NB4 (cell line): ENCODE measurements around the gene PTPN5.
A peak's percentile ranks its signal among the peaks of the same experiment; 100 is the strongest.

ENCODE experiments used
- DNase-seq: peaks from one replicate; pipeline ENCODE4 v3.0.0; 2010; ENCODE audit warnings: low read depth
- H3K4me3 ChIP-seq: one replicate; pipeline ENCODE4 v1.5.1; 2011; ENCODE audit warnings: mild to moderate bottlenecking, low read depth, low read length, moderate library complexity
- MYC ChIP-seq: IDR thresholded peaks from 2 replicates; pipeline ENCODE4 v1.6.1; 2011; ENCODE audit warnings: low read depth, low read length
- POLR2A ChIP-seq: IDR thresholded peaks from 2 replicates; pipeline ENCODE4 v1.6.1; 2011; ENCODE audit warnings: mild to moderate bottlenecking; ENCODE audit not compliant: insufficient read length; ENCODE audit errors: extremely low read depth
- TF ChIP-seq, protein P1 (sequence below): IDR thresholded peaks from one replicate; pipeline ENCODE4 v1.5.1; 2012; ENCODE audit warnings: low read depth, low read length
- TF ChIP-seq, protein P2 (sequence below): IDR thresholded peaks from 2 replicates; pipeline ENCODE4 v1.6.1; 2011; ENCODE audit warnings: low read depth, low read length

Gene PTPN5

DNA sequence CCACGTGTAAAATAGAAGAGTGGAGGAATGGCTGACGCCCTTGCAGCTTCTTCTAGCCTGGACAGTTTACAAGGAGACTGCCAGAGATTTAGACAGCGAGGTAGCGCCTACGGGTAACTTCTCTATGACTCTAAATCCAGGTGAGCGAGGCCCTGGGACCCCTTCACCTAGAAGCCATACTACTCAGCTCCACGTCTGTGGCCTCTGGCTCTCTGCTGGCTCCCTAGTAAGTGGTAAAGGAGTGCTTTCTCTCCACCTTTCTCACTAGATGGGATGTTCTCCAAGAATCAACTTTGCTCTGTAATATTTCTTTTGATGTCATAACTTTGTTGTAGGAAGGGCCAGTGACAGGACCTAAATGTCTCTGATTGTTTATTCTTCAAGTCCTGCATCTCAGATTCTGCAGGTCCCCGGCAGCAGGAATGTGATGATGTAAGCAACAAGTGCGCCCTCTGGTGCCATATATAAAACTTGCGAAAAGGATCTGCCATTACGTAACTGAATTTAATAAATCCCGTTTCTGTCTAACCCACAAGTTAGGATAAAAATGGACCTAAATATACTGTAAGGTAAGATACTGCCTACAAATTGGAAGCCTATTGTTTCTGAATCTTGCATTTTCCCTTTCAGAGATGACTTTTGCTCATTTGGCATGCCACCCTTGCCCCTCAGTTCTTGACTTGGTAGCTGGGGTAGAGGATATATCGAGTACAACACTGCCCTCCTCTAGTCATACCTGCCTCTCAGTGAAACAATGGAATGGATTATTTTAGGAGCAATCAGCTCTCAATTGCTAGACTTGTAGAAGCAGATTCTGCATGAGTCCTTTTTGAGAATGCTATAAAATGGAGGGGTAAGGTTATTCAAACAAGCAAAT is 11.0 kb upstream of the PTPN5 start:
- TF ChIP-seq, protein P1, sequence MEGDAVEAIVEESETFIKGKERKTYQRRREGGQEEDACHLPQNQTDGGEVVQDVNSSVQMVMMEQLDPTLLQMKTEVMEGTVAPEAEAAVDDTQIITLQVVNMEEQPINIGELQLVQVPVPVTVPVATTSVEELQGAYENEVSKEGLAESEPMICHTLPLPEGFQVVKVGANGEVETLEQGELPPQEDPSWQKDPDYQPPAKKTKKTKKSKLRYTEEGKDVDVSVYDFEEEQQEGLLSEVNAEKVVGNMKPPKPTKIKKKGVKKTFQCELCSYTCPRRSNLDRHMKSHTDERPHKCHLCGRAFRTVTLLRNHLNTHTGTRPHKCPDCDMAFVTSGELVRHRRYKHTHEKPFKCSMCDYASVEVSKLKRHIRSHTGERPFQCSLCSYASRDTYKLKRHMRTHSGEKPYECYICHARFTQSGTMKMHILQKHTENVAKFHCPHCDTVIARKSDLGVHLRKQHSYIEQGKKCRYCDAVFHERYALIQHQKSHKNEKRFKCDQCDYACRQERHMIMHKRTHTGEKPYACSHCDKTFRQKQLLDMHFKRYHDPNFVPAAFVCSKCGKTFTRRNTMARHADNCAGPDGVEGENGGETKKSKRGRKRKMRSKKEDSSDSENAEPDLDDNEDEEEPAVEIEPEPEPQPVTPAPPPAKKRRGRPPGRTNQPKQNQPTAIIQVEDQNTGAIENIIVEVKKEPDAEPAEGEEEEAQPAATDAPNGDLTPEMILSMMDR: peak; percentile 48
- no peak for TF ChIP-seq POLR2A
- TF ChIP-seq, protein P2, sequence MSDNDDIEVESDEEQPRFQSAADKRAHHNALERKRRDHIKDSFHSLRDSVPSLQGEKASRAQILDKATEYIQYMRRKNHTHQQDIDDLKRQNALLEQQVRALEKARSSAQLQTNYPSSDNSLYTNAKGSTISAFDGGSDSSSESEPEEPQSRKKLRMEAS: no peak
- DNase-seq: peak; percentile 69
- H3K4me3 ChIP-seq: no peak overlapping the region

DNA sequence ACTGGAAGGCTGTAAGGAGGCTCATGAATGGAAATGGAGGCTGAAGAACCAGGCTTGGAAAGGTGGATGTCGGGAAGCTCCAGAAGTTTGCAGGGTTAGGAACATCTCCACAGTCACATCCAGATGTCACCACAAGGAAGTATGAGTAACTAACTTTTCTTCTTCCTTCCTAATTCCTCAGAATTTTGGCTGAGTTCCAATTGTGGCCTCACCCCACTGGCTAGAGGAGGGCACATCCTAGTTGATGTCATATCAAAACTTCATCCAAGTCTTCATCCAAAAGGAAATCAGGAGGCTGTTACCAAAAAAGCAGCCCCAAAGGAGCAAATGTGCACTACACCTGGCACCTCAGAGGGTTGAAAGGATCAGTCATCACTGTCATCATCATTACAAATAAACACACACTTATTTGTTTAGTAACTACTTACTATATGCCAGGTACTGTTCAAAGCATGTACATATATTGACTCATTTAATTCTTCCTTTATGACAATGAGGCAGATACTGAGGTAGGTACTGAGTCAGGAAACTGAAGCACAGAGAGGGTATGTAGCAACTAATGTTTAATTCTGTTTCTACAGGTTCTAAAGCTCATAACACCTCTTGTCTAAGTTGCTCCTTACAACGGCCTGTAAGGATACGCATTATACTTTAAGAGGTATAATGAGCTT is 7.3 kb upstream of the PTPN5 start:
- DNase-seq: no peak
- no peak for TF ChIP-seq POLR2A
- TF ChIP-seq, protein P2: no peak
- TF ChIP-seq, protein P1: no peak
- no peak for TF ChIP-seq MYC
- no peak overlapping the region for H3K4me3 ChIP-seq

DNA sequence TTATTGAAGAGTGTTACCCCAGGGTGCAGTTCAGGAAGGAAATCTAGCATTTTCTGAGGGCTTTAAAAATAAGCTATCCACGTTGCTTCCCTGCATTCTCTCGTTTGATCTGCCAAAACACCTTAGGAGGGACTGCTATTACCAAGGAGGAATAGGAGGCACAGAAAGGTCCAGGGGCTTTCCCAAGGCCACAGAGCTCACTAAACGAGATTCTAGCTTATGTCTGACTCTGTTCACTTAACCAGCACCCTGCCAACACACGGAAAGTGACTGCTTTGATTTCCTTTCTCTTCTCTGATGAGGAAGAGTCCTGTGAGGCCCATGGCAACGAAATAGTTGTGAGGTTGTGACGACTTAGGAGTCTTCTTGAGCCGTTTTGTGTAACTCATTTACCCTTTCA is 3.4 kb upstream of the PTPN5 start:
- no peak overlapping the region for H3K4me3 ChIP-seq
- no peak for DNase-seq
- TF ChIP-seq, protein P1: no peak
- TF ChIP-seq, protein P2: no peak
- TF ChIP-seq POLR2A (no peak), MYC (no peak)

DNA sequence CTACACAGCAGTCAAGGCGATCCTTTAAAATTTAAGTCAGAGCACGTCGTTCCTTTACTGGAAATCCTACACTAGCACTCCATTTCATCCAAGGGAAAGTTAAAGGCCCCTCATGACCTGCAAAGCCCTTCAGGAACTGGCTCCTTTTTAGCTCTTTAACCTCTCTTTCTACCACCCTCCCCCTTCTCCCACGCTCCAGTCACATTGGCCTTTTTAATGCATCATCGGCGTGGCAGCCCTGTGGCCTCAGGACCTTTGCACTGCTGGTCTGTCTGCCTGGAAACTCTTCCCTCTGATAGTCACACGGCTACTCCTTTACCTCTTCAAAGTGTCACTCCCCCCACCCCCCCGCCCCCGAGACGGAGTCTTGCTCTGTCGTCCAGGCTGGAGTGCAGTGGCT is 1.2 kb upstream of the PTPN5 start:
- TF ChIP-seq, protein P1: no peak
- TF ChIP-seq MYC (no peak), POLR2A (no peak)
- TF ChIP-seq, protein P2: no peak
- no peak for DNase-seq
- H3K4me3 ChIP-seq: no peak overlapping the region

DNA sequence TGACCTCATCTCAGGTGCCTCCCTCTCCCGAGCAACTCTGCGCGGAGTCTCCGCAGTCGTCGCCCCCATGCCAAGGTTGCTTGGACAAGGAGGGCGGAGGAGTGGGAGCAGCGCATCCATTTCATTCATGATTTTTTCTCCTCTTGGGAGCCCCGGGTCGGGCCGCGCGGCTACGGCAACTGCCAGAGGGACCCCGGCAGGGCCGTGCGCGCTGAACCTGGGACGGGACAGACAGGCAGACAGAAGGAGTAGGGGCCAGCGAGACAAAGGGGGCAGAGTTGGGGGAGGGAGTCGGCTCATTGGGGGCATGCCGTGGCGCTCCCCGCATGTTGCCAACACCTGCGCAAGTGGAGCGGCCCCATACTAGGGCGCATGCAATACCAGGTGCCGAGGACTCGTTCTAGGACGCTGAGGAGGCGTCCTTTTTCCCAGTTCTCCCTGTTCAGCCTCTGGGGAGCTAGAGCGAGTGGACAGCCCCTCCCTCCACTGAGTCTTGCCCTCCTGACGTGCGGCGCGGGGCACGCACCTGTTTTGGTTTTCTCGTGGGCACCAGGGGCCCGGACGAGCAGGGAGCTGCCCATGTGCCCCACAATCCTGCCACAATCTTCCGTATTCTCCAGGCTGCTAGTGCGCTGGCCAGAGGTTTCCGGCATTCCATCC is 501 bp upstream of the PTPN5 start:
- H3K4me3 ChIP-seq: no peak overlapping the region
- TF ChIP-seq, protein P2: no peak
- TF ChIP-seq MYC (no peak), POLR2A (no peak)
- TF ChIP-seq, protein P1: no peak
- DNase-seq: no peak
